ENCODE data around the gene PLEK2. TPM values are rescaled to one million over a fixed set of nuclear protein-coding genes. Genes with fewer than 3 reads are reported as not detected.
"Not testable (repeated sequence)": the region's sequence is repeated elsewhere in the genome, so short reads cannot be mapped to it uniquely, and the experiment has no call there.

PLEK2 gene
- total RNA-seq, 3 donors from 2014 or later = 15.0 to 41.7 (median 30.8) TPM

- TF ChIP-seq CTCF (IDR thresholded peaks at IDR 0.05) = no peak
- ATAC-seq (no peak), DNase-seq (no peak)
- H3K4me1 ChIP-seq (ENCODE audit: low read depth) = peaks cover 26% of the 10 kb centered on the region
- no peak overlapping the region for H3K4me3 ChIP-seq
- no peaks in the 10 kb centered on the region for H3K36me3 ChIP-seq (ENCODE audit: low read depth)
- H3K9me3 ChIP-seq = no peaks in the 10 kb centered on the region
- intact Hi-C loops (cut with DNase I, micrococcal nuclease) = no loop called here
Measured at GRCh38 chr14:67416085-67416484, 4.1 kb upstream of the PLEK2 start.

DNA sequence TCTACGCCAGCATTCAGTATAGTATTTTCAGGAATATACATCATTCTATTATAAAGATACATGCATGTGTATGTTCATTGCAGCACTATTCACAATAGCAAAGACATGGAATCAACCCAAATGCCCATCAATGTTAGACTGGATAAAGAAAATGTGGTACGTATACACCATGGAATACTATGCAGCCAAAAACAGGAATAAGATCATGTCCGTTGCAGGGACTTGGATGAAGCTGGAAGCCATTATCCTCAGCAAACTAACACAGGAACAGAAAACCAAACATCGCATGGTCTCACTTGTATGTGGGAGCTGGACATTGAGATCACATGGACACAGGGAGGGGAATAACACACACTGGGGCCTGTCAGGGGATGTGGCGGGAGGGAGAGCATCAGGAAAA, 3.6 kb upstream of the PLEK2 start:
- H3K9me3 ChIP-seq; ATAC-seq; intact Hi-C loops (cut with DNase I, micrococcal nuclease); DNase-seq; H3K36me3 ChIP-seq (ENCODE audit: low read depth); H3K4me3 ChIP-seq: not testable (repeated sequence)
- H3K4me1 ChIP-seq (ENCODE audit: low read depth) = peaks cover 27% of the 10 kb centered on the region

DNA sequence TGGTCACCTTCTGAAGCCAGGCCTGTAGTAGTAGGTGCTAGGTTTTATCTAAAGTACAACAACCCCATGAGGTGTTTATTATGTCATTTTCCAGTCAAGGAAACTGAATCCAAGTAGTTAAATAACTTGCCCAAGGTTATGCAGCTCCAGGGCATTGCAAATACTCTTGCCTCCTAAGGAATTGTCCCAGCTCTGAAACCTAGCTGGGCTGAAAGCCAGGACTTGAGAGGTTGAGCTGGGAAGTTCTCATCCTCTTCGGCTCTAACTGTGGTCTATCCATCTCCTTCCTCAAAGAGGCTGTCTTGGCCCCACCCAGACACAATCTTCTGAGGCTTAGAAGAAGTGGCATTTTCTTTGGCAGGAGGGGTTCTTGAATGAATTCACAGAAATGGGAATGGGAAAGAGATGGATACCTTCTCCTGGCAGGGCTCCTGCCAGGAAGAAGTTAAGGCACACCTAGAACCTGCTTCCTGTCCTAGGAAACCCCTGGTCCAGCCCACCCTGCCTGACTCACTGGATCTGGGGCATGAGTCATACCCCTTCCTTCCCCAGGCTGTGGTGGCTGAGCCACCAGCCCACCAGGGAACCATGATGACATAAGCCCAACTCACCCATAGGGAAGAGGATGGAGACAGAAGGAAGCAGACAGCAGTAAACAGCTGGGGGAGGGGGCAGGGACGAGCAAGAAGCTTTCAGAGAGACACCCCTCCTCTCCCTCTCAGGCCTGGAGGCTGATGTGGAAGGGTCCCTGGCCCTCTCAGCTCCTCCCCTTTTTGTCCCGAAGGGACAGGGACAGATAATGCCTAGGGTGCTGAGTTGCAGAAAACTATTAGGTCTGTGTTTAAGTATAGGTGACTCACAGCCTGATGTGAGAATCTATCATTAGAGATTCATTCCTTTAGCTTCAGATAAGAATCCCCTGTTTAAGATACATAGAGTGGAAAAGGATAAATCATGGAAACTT, 2.1 kb upstream of the PLEK2 start:
- TF ChIP-seq CTCF (IDR thresholded peaks at IDR 0.05) = no peak
- no peak for DNase-seq

DNA sequence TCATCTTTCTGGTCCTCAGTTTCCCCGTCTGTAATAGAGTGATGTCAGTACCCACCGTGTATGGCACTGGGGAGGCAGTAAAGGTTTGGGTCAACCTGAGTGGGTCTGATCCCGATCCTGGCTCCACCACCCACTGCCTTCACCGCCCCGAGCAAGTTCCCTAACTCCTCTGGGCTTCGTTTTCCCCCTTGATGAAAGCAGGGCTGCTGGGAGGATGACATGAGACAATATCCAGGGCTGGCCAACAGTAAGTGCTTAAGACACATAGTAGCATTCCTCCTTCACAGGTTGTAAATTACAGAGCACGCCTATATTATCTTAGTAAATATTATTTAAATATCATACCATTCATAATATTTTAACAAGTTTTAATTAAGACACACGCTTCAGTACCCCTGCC, 595 bp downstream of the PLEK2 start:
- DNase-seq (no peak), ATAC-seq (peak; percentile 25)
- Histone ChIP-seq H3K36me3 (ENCODE audit: low read depth) (no peaks in the 10 kb centered on the region), H3K9me3 (no peaks in the 10 kb centered on the region), H3K4me1 (ENCODE audit: low read depth) (peaks cover 13% of the 10 kb centered on the region), H3K4me3 (peak overlapping the region; percentile 17)
- TF ChIP-seq CTCF (IDR thresholded peaks at IDR 0.05) = no peak
- intact Hi-C loops (cut with DNase I, micrococcal nuclease) = no loop called here

More for the DNA sequence above, 2.1 kb upstream of the PLEK2 start:
- Histone ChIP-seq H3K4me1 (ENCODE audit: low read depth) (peaks cover 19% of the 10 kb centered on the region), H3K9me3 (no peaks in the 10 kb centered on the region), H3K4me3 (no peak overlapping the region), H3K36me3 (ENCODE audit: low read depth) (no peaks in the 10 kb centered on the region)
- intact Hi-C loops (cut with DNase I, micrococcal nuclease) = no loop called here
- ATAC-seq = no peak

DNA sequence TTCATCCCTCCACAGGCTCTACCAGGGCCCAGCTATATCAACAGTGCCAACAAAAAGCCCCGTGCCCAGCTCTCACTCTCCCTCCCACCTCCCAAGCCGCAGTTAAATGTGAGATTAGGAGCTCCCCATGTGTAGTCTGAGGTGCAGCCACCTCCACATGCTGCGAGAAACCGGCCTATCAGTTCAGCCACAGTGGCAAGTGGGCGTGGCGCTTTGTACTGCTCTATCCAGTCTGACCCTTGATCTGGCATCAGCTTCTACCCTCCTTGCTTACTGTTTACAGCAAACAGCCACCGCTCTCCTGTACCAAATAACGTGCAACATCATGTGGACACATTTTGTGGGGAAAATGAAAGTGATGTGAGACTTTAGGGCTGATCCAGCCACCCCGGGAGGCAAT, 1.7 kb downstream of the PLEK2 start:
- Histone ChIP-seq H3K4me3 (no peak overlapping the region), H3K9me3 (no peaks in the 10 kb centered on the region), H3K36me3 (ENCODE audit: low read depth) (no peaks in the 10 kb centered on the region), H3K4me1 (ENCODE audit: low read depth) (peaks cover 13% of the 10 kb centered on the region)
- DNase-seq = peak; percentile 85 to 92 (median 87)
- no peak for TF ChIP-seq CTCF (IDR thresholded peaks at IDR 0.05)
- peak; percentile 69 for ATAC-seq
- intact Hi-C loops (cut with DNase I, micrococcal nuclease) = no loop called here

- no peak for TF ChIP-seq CTCF (IDR thresholded peaks at IDR 0.05)
- Histone ChIP-seq H3K36me3 (ENCODE audit: low read depth) (no peaks in the 10 kb centered on the region), H3K9me3 (no peaks in the 10 kb centered on the region), H3K4me1 (ENCODE audit: low read depth) (peaks cover 13% of the 10 kb centered on the region), H3K4me3 (no peak overlapping the region)
- no peak for DNase-seq
- intact Hi-C loops (cut with DNase I, micrococcal nuclease) = no loop called here
- ATAC-seq = no peak
Measured at GRCh38 chr14:67409461-67409860, 2.5 kb downstream of the PLEK2 start.

- intact Hi-C loops (cut with DNase I, micrococcal nuclease); DNase-seq; H3K36me3 ChIP-seq (ENCODE audit: low read depth); ATAC-seq; H3K4me3 ChIP-seq; H3K9me3 ChIP-seq: not testable (repeated sequence)
- H3K4me1 ChIP-seq (ENCODE audit: low read depth) = peaks cover 13% of the 10 kb centered on the region
Measured at GRCh38 chr14:67408122-67408801, 3.7 kb downstream of the PLEK2 start.
